HG03066 (cell line): Measurements from ENCODE around the gene ATP1B3.
"Not testable (repeated sequence)": the region's sequence is repeated elsewhere in the genome, so short reads cannot be mapped to it uniquely, and the experiment has no call there.

Experiments used
- ATAC-seq: cut with Tn5 transposase; IDR thresholded peaks from one replicate; pipeline ENCODE4 v1.9.1; 2021; ENCODE audit warnings: low read depth; ENCODE audit not compliant: unreplicated experiment

Gene ATP1B3

DNA sequence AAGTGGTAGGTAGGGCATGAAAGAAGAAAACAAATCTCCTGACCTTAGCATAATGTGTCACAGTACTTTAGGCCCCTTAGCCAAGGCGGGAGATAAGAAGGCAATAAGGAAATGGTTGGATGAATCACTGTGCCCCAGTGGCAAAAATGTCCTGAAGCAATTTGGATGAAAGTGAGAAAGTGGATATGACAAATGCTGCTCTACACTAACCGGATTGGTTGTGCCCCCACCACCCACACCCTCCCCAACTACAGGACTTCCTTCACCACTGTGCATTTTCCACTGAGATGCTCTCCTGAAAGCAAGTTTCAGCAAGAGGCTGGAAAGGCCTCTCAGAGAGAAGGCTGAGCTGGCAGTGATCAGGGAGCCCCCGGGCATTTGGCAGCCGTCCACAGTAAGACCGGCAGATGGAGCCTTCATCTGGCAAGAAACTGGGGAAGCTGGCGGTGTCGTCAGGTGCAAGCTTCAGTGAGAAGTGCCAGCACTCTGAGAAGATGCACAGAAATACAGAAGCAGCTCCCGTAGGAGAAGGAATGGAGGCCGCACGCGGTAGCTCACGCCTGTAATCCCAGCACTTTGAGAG is 63.8 kb downstream of the ATP1B3 start:
- no peak for ATAC-seq

GRCh38 chr3:141941093-141941492 is 64.7 kb downstream of the ATP1B3 start:
- ATAC-seq: no peak

DNA sequence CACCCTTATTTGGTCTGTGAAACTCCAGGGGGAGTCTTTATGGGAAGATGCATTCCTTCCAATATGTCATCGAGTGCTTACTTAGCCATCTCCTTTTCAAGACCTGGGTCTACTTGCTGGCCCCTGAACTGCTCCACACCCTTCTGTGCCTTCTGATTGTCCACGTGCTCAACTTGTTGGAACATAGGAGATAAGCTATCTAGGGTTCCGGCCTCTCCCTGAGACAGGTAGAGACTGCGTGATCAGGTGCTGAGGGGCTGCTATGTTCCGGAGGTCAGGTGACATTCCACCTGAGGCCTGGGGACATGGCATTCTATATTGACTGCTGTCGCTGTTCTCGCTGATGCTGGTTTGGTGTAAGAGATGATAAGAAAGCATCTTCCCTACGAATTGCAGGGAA is 65.6 kb downstream of the ATP1B3 start:
- no peak for ATAC-seq

GRCh38 chr3:141945726-141946485 is 69.5 kb downstream of the ATP1B3 start:
- no peak for ATAC-seq

- ATAC-seq: no peak
These were observed 73.0 kb downstream of the ATP1B3 start for GRCh38 chr3:141949399-141949798.

DNA sequence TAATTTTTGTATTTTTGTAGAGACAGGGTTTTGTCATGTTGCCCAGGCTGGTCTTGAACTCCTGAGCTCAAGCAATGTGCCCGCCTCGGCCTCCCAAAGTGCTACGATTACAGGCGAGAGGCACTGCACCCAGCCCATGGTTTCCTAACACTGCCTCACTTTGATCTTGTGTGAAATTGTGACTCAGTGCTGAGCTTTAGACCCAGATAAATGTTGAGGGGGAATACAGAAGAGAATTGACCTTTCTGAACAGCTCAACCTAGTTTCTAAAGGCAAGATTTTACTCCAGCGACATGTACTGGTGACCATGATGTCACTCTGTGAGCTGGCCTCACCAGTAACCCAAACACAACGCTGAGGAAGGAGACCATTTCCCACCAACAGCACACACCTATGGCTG is 73.5 kb downstream of the ATP1B3 start:
- ATAC-seq: no peak

DNA sequence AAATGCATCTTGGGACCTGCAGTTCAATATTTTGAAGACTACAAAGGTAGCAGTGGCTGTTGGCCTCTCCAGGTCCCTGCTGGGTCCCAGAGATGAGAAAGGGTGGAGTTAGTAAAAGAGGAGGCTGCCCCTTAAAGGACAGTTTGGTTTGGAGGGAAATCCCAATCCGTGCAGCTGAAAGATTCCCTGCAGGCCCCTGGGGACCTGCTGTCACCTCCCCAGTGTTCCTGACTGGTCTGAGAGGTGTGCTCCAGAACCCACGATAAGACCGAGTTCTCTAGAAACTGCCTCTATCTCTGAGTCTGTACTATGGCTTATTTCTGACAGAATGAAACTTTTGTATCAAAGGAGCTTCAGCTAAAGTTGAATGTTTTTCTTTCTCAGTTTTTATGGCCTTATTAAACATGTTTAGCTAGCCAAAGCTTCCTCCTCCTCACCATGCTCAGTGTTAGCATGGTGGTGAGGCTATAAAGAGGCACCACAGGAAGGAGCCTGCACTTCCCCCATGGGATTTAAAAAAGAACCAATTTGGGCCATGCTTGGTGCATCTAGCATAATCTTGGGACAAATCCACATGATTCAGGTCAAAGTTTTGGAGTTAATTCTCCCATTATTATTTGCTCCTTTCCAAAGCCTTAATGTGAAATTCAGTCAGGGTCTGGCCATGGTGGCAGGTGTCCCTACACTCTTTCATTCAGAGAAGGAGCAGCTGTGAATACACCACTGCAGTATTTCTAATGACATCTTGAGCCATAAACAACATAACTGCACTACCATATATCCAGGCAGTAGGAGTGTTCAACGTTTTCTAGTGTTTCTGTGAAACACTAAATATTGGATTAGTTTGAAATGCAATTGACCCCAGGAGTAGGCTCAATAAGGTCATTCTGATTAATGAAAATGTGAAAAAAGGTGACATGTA is 74.4 kb downstream of the ATP1B3 start:
- ATAC-seq: no peak

- no peak for ATAC-seq
These were observed 76.2 kb downstream of the ATP1B3 start for GRCh38 chr3:141952611-141953010.

GRCh38 chr3:141955175-141955574 is 78.7 kb downstream of the ATP1B3 start:
- ATAC-seq: no peak

DNA sequence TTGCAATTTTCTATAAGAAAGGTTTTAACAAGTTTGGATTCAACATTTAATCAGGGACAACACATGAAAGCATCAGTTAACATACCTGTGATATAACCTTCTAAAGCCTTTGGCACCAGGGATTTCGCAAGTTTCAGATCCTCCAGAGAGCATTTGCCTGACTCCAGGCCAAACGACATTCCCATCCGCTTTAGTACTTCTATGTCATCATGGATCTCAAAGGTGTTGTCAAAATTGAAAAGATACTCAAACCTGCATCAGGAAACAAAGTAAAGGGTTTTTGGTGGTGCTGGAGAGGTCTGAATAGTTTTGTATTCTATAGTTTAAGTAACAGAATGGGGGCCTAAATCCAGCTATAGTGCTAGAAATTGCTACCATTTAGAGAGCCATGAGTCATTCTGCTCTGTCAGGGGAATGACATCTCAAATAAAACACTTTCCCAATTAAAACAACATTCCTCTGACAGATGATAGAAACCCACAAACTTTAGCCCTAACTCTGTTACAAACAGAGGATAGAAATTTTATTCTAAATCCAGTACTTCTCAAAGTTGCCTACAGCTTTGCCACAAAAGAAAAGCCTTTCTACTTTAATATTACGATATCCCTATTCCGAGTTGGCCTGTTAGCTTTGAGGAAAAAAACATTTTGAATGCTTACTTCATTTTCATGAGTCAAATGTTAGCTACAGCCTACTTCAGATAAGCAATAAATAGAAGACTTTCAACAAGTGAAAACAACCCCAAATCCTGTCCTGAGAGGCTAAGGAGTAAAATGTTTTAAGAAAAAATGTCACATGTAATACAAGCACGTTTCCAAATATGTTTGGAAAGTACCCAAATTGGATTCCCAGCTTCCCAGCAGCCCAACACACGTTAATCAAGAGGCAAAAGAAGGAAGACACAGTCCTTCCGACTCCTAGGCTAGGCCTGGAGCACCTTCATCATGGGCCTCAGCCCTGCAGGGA is 83.4 kb downstream of the ATP1B3 start:
- no peak for ATAC-seq

- no peak for ATAC-seq
These were observed 84.3 kb downstream of the ATP1B3 start for GRCh38 chr3:141960731-141961130.

GRCh38 chr3:141963301-141963700 is 86.9 kb downstream of the ATP1B3 start:
- no peak for ATAC-seq

DNA sequence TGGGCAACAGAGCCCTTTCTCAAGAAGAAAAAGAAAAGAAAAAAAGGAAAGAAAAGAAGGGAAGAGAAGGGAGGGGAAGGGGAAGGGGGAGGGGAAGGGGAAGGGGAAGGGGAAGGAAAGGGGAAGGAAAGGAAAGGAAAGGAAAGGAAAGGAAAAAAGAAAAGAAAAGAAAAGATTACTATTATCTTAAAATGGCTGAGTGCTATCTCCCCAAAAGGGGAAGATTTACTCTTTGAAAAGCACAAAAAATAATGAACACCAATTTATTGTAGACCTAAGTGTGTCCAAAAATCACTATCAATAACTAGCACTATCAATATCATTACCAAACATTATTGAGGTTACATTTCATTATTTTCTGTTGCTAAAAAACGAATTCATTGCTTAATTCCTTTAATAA is 89.0 kb downstream of the ATP1B3 start:
- ATAC-seq: no peak

DNA sequence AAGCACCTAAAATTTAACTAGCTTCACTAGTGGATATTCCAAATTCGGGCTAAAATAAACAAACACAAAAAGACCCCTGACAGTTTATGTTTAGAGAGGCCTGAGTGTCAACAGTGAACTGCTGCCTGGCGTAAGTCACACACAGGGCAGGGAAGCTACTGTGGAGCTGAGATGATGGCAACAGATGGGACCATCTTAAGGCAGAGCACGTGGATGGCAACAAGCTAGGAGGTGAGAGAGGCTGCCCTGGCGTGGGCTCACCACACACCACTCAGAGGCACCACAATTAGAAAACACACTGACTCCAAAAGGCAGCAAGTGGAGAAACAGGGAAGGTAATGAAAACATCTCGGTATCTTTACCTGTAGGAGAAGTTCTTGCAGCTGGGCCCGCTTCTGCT is 93.3 kb downstream of the ATP1B3 start:
- no peak for ATAC-seq

DNA sequence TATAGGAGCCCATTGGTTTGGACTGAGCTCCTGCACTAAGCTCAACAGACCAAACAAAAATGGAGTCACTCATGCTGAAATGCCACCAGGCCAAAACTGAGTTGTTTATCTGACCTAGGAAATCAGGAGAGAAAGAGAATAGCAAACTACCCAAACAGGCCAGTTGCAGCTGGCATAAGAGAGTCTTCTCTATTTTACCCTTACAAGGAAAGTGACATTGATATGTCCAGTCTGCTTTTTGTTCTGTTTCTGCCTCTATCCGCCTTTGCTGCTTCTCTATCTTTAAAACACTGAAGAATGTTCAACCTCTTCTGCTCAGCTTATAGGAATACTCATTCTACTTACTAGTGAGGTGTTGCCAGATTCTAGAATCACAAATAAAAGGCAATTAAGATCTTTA is 95.1 kb downstream of the ATP1B3 start:
- no peak for ATAC-seq

GRCh38 chr3:141972399-141972798 is 96.0 kb downstream of the ATP1B3 start:
- no peak for ATAC-seq

GRCh38 chr3:141974777-141975176 is 98.3 kb downstream of the ATP1B3 start:
- not testable (repeated sequence) for ATAC-seq
